HTR-8/SVneo (cell line): Measurements from ENCODE around the gene NPDC1.

Experiments
- DNase-seq: peaks from one replicate; pipeline ENCODE4 v3.0.0; 2011; ENCODE audit warnings: low spot score, mixed read lengths; ENCODE audit not compliant: insufficient read length
- FAIRE-seq: peaks from 2 replicates; lab custom pipeline; 2011; peaks lifted over from hg19 to GRCh38; lab: Jason Lieb, UNC

NPDC1 gene

DNA sequence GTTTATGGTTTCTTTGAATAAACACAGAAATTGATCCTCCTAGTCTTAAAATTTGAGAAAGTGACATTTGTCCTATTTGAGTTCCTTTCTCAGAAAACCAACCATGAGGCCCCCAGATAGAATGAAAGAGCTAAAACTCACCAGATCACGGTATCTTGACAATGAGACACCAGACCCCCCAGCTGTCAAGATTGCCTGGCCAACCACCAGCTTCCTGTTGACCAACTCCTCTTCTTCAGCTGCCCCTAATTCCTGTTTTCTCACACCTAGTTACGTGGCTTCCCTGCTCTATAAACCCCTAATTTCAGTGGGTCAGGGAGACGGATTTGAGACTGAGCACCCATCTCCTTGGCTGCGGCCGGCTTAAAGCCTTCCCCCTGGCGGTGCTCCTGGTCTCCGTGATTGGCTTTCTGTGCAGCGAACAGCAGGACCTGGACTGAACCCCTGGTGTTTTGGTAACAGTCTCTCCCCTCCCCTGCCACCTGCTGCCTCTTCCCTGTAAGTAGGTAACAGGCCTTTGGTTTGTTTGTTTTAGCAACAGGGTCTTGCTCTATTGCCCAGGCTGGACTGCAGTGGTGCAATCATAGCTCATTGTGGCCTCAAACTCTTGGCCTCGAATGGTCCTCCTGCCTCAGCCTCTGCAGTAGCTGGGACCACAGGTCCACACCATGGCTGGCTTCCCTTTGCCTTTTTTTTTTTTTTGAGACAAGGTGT lies 12.7 kb upstream of the NPDC1 start:
- no peak for DNase-seq
- no peak for FAIRE-seq

DNA sequence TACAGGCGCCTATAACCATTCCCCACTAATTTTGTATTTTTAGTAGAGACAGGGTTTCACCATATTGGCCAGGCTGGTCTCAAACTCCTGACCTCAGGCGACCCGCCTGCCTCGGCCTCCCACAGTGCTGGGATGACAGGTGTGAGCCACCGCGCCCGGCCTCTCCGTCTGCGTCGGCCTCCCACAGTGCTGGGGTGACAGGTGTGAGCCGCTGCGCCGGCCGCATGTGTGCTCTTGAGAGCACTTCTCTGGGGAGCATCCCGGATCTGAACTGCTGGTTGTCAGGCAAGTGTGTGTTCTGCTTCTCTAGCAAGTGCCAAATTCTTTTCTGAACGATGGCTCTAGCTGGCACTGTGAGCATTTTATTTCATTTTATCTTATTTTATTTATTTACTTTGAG lies 11.6 kb upstream of the NPDC1 start:
- DNase-seq: no peak
- FAIRE-seq: no peak

DNA sequence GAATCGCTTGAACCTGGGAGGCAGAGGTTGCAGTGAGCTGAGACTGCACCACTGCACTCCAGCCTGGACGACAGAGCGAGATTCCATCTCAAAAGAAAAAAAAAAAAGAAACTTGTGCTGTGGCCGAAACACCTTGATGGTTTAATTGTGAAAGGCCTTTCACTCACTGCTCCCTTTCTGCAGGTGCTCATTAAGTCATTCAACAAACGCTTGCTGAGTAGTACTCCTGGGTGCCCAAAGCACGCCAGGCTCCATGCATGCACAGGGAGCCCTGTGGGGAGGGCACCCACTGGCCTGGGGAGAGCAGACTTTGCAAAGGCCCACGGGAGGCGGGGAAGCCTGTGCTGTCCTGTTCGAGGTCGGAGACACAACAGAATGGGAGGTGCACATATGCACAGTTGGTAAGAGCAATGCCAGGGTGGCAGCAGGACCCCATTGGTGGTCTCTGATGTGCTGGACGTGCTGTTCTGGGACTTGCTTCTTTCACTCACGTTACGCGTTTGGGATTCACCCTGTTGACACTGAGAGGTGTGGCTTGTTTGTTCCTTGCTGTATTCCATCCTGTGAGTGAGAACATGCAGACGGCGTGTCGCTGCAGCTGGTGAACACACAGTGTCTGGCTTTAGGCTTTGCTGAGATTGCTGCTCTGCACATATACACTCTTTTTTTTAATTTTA lies 10.9 kb upstream of the NPDC1 start:
- FAIRE-seq (no peak), DNase-seq (no peak)

DNA sequence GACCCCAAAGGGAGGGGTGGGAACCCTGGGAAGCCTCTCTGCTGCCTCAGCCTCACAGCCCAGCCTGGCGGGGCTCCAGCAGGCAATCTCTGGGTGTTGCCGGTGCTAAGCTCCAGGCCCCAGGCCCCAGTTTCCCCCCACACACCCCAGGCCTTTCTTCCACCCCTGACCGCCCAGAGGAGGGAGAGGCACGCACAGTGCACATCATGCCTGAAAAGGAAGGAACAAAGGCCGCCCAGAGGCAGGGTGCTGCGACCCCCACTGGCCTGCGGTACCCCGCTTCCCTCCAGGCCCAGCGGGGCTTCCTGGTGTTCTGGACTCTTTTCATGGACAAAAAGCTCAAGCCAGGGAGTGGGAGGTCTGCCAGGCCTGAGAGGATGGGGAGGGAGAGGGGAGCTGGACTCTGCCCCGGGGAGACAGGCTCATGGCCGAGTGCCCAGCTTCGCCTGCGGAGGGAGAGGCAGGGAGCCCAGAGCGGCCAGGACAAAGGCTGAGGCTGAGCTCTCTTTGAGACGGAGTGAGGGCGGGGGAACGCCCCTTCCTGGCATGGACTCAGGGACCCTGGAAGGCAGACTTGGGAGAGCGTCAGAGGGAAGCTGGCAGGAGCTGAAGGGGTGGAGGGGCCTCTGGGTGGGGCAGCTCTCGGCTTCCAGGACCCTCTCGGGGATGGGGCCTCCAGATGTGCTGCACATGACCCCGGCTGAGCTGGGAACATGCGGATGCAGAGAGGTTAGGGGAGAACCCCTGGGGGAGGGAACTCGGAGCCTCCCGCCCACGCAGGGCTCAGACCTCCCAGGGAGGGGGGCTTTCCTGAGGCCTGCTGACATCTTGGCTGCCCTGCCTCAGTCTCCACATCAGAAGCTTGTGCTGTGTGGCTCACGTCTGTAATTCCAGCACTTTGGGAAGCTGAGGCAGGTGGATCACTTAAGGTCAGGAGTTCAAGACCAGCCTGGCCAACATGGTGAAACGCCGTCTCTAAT lies 9.7 kb upstream of the NPDC1 start:
- DNase-seq: no peak
- FAIRE-seq: no peak

DNA sequence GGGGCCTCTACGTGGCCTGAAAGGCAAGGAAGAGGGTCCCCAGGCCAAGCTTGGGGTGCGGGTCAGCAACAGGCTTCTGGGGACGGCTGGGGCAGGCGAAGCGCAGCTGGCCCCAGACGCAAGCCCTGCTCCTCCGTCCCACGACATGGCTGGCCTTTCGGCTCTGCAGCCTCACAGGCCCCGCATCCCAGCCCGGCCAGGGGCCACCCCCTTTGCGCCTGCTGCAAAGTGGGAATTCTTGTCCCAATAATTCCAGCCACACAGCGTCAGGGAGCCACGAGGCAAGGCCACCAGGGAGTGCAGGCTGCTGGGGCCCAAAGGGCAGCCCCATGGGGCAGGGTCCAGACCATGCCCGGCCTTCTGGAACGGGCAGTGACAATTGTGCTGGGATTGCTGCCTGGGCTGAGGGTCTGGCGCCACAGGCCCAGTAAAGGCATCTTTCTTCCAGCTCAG lies 9.0 kb upstream of the NPDC1 start:
- DNase-seq: no peak
- FAIRE-seq: no peak

DNA sequence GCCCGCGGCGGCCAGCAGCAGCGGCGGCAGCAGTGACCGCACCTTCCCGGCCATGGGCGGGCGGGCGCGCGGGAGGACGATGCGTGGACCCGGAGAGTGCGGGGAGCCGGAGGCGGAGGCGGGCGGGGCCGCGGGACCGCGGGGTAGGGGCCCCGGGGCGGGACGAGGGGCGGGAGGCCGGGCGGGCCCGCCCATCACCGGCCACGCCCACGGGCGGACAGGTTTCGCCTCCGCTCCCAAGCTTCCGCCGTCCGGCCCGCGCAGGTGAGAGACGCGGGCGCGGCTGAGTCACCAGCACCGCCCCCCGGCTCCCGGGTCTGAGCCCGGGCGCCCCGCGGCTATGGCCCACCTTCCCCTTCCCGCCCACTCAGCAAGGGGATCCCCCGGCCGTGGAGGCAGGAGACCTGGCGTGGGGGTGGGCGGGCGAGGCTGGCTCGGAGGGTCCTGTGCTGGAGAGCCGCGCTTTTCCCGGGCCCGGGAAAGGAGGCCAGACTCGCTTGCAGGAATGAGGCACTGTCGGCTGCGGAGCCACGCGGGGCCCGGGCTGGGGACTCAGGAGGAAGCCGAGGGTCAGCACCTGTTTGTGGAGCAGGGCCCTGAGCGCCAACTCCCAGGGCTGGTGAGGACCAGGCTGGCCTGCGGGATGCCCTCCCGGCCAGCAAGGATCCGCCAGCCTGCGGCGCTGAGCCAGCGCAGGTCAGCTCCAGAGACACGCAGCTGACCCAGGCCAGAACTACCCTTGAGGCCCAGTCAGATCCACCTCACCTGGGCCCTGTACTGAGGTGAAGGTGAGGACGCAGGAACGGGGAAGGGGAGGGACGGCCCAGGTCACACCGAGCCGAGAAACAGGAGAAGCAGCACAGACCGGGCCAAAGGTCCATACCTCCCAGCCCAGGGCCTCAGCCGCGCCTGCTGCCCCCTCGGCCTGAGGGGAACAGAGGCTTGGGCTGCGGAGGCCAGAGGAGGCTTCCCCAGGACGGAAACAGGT lies 8.3 kb upstream of the NPDC1 start, which contains the start of gene ENTPD2:
Gene ENTPD2, minus strand, starts transcription at position 118 of the 988 bp plus-strand sequence. Its CDS starts 64 bp downstream, at position 54.
- no peak for DNase-seq
- FAIRE-seq: no peak

DNA sequence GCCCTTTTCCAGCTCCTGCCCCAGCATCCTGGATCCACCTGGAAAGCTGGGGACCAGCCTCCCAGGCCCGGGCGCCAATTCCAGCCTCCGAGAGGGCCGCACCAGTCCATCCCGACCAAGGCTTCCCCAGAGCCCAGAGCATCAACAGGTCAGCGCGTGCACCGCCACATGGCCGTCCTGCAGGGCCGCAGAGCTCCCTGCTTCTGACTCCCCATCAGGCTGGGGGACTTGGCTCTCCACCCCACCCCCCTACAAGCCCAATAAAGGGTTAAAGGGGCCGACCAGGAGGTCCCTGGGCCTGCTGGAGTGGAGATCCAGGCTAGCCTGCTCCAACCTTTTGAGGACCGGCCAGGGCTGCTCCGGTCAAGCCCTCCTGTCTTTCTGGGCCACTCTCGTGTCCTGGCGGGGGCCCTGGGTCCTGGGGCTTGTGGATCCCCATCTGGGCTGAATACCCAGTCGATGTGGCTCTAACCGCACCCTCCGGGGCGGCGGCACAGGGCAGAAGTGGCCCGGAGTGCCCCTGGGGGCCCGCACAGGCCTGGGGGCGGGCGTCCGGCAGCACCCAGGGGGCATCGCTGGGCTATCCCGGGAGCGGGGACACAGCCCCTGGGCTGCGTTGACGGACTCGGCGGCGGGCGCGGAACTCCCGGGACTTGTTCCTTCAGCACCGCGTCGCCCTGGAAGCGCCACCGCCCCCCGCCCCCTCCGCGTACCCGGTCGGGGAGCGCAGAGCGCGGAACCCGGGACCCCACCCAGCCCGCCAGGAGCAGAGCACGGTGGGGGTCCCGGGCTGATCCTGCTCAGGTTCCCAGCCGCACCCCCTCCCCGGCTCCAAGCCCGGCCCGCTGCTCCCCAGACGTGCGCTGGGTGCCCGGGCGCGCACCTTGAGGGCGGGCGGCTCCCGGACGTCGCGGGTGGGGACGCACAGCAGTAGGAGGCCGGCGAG lies 7.3 kb upstream of the NPDC1 start:
- DNase-seq: no peak
- no peak for FAIRE-seq

DNA sequence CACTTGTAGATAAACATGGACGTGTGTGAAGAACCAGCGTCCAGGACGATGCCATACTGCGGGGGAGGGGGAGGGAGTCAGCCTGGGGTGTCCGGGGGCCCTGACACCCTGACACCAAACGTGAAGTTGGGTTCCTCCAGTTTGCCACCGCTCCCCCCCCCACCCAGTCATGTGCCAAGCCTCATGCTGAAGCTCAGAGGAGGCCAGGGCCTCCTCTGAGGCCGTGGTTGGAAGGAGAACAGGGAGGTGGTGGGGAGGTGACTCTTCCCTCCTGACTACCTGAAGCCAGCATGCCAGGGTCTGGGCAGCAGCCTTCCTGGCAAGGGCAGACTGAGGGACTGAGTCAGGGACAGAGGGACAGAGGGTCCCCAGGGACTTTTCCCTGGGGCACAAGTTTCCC lies 6.3 kb upstream of the NPDC1 start:
- DNase-seq: no peak
- no peak for FAIRE-seq

DNA sequence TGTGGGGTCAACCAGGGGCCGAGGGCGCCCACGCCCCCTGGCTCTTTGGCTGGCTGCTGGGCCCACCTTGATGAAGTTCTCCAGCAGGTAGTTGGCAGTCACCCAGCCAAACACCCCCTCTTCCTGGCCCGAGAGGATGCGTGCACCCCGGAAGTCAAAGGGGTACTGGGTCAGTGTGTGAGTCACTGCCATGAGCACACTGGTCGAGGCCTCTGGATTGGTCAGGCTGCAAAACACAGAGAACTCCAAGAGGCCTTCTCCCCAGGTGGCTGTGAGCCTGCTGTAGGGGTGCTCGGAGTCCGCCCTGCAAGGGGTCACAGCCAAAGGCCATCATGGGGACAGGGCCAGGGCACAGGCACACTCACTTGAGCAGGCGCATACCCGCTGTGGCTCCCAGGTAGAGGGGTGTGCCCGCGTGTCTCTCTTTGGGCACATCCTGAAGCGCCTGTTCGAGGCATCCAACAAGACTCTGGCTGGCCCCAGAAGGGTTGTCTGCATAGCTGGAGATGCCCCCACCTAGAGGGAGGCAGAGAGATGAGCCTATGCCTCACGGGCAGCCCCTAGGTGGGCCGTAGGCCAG lies 5.3 kb upstream of the NPDC1 start:
- DNase-seq: no peak
- no peak for FAIRE-seq

DNA sequence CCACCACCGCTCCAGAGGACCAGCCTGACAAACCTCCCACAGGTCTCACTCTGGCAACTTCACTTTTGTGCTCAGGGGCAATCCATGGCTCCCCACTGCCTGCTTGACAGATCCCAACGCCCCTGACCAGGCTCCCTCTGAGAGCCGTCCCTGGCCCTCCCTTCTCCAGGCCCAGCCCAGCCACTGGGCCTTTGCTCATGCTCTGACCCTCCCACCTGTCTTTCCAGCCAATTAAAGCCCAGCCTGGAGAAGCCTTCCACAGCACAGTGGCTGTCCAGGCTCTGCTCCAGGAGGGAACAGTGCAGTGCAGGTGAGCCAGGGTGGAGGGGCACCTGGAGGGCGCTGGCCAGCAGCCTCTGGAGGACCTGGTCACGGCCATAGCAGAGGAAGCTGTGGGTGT lies 4.6 kb upstream of the NPDC1 start:
- DNase-seq (no peak), FAIRE-seq (no peak)

DNA sequence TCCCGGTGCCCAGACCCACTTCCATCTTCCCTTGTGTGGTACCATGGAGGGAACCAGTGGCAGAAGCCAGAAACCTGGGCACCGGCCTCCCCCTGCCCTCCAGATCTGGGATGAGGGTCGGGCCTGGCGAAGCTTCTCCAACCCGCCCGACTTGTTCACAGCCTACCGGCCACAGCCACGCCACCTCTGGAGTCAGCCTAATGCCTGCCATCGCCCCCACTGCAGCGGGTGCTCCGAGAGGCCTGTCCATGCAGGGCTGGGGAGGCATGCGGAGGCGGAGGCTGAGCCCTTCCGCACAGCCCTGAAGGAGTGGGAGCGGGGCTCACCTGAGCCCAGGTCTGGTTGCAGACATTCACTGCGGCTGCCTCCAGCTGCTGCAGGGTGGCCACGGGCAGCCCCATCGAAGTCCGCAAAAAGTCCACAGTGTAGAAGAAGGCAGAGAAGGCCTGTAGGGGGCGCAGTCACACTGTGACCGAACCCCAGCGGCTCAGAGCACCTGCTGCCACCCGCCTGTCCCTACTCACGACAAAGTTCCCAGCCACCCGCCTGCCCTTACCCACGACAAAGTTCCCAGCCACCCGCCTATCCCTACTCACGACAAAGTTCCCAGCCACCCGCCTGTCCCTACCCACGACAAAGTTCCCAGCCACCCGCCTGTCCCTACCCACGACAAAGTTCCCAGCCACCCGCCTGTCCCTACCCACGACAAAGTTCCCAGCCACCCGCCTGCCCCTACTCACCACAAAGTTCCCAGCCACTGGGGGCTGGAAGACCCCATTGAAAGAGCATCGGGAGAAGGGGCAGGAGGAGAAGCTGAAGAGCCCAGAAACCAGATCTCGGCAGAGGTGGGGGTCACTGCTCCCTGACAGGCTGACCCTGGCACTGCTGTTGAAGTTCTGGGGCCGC lies 3.8 kb upstream of the NPDC1 start:
- no peak for FAIRE-seq

DNA sequence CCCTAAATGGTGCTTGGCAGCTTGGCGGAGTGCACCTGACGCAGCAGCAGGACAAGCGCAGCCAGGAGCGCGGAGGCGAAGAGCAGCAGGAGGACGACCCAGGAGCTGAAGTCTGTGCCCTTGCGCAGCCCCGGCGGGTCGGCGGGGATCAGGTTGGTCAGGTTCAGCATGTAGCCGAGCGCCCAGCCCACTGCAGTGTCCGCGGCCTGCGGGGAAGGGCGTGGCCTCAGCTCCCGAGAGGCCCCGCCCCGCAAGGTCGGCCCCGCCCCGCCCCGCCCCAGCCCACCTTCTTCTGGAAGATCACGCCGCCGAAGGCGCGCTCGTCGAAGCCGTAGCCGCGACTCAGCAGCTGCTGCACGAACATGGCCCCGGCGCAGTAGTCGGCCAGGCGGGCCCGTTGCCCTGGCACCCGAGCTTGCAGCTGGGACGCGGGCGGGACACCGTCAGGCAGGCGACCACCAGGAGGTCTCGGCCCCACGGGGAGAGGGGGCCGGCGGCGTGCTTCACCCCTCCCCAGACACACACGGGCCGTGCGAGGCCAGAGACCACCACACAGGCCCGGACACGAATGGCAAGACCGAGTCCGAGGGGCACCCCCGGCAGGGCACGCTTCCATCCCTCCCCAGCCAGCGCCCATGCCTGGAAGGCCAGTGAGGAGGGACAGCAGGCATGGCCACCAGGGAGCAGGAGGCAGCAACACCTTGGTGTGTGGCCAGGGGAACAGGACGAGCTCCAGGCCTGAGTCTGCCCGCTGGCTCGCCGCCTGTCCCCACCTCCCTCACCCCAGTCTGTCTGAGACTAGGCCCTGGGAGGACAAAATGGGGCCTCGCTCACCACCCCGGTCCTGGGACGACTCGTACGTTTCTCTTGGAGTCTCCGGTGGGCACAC lies 2.9 kb upstream of the NPDC1 start:
- no peak for FAIRE-seq
- DNase-seq: no peak

More for the DNA sequence above, 3.8 kb upstream of the NPDC1 start:
- DNase-seq: no peak

DNA sequence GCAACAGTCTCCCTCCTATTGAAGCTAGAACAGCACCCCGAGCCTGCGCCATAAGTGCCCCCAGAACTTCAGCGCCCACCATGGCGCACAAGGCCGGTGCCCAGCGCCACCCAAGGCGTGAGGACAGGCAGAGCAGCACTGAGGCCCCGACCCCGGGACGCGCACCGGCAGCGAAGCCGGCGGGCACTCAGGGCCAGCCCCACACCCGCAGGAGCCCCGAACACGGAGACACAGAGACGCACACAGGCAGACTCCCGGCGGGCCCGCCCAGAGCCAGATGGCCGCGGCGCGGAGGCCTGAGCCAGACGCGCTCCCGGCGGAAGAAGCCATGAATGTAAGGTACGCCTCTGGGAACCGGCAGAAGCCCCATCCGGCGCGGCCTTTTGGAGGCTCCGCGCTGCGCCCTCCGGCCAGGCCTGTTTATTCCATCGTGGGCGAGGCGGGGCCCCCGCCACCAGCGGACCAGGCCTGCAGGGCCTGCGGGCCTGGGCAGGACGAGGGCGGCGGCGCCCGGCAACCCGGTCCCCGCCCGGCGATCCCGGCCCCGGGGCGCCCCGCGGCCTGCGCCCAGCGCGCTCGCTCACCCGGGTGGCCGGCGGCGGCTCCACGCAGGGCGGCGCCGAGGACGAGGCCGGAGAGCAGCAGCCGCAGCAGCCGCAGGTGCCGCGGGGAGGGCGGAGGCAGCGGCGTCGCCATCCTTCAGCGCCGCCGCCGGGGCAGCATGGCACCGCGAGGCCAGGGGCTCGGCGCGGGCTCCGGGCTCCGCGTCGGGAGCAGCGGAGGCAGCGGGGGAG lies 486 bp downstream of the NPDC1 start:
- FAIRE-seq (no peak), DNase-seq (no peak)

DNA sequence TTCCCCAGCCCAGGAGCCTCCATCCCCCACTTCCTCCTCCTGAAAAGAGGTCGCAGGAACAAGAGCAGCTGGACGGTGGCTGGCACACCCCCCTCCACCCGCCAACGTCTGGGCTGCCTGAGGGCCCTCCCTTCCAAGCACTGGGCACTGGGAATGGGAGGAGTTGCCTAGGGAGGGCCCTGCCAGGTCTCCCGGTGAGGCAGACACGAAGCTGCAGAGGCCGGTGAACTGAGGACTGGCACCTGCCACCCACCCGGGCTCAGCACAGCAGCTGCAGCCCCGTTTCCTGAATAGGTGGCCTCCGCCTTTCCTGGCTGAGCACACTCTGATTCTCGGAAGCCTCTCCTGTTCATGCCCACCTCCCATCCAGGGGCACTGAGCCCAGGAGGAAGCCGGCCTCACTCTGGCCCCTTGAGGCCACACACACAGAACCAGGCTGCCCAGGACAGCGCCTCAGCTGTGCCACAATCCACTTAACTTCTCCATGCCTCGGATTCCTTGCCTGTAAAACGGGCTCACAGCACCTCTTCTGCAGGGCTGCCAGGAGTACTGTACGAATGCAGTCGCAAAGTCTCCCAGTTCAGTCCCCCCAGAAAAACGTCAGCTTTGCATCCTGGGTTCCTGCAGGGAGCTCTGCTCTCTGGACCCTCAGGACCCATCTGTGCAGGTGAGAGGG lies 1.3 kb downstream of the NPDC1 start:
- FAIRE-seq (no peak), DNase-seq (no peak)

DNA sequence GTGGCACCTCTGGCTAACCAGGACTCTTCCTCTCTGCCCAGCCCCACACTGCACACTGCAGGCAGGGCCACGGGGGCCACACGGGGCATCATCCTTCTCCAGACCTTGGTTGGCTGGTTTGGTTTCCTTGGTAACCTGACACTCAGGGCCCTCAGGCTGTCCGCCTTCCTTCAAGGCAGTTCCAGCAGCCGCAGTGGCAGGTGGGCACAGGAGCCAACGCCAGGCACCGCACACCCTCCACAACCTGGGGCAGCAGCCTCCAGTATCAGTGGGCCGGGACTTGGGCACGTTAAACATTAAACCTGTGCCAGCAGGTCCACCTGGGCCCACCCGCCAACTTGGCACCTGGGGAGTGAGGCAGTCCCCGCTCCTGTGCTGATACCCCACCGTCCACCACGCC lies 1.9 kb downstream of the NPDC1 start:
- no peak for FAIRE-seq
- DNase-seq: no peak
